Measurements from ENCODE around the gene AAMDC. TPM values are rescaled to one million over a fixed set of nuclear protein-coding genes. Genes with fewer than 3 reads are reported as not detected.
"Not testable (repeated sequence)": the region's sequence is repeated elsewhere in the genome, so short reads cannot be mapped to it uniquely, and the experiment has no call there.

The AAMDC gene
- total RNA-seq, 1 experiment from 2014 or later: 15.7 TPM

DNA sequence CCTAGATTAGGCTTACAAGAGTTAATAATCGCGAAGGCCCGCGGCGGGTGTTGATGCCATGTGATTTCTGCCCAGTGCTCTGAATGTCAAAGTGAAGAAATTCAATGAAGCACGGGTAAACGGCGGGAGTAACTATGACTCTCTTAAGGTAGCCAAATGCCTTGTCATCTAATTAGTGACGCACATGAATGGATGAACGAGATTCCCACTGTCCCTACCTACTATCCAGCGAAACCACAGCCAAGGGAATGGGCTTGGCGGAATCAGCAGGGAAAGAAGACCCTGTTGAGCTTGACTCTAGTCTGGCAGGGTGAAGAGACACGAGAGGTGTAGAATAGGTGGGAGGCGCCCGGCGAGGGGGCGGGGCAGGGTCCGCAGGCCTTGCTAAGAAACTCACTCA lies 65.5 kb downstream of the AAMDC start:
- CTCF ChIA-PET: no interaction called here
- TF ChIP-seq, protein P1, sequence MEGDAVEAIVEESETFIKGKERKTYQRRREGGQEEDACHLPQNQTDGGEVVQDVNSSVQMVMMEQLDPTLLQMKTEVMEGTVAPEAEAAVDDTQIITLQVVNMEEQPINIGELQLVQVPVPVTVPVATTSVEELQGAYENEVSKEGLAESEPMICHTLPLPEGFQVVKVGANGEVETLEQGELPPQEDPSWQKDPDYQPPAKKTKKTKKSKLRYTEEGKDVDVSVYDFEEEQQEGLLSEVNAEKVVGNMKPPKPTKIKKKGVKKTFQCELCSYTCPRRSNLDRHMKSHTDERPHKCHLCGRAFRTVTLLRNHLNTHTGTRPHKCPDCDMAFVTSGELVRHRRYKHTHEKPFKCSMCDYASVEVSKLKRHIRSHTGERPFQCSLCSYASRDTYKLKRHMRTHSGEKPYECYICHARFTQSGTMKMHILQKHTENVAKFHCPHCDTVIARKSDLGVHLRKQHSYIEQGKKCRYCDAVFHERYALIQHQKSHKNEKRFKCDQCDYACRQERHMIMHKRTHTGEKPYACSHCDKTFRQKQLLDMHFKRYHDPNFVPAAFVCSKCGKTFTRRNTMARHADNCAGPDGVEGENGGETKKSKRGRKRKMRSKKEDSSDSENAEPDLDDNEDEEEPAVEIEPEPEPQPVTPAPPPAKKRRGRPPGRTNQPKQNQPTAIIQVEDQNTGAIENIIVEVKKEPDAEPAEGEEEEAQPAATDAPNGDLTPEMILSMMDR (conservative IDR thresholded peaks at IDR 0.05; ENCODE audit: low read depth, low read length): no peak
- no peak for TF ChIP-seq EZH2 (IDR thresholded peaks at IDR 0.05; ENCODE audit: borderline replicate concordance, low read depth, low read length, poor library complexity, severe bottlenecking)
- Histone ChIP-seq H3K27ac (ENCODE audit: low read depth, low read length, poor library complexity, severe bottlenecking) (no peak overlapping the region), H3K9me3 (ENCODE audit: low read depth, low read length, poor library complexity, severe bottlenecking) (no peaks in the 10 kb centered on the region), H3K4me3 (ENCODE audit: low read depth, low read length, poor library complexity, severe bottlenecking) (no peak overlapping the region), H3K36me3 (ENCODE audit: insufficient read depth, low read length, poor library complexity, severe bottlenecking) (peaks cover 9% of the 10 kb centered on the region), H3K27me3 (replicated peaks; ENCODE audit: insufficient read depth, low read depth, low read length, poor library complexity) (no peaks in the 10 kb centered on the region), H3K4me1 (ENCODE audit: insufficient read depth, low read length, poor library complexity, severe bottlenecking) (no peaks in the 10 kb centered on the region)
- intact Hi-C loops (cut with micrococcal nuclease; ENCODE audit: unreplicated experiment): no loop called here
- DNase-seq (ENCODE audit: low spot score): no peak
- POLR2A ChIA-PET (ENCODE audit: low non-redundant PET): no interaction called here
- BruUV-seq (replicated peaks): no TSS peak

- H3K4me1 ChIP-seq (ENCODE audit: insufficient read depth, low read length, poor library complexity, severe bottlenecking); BruUV-seq (replicated peaks); H3K9me3 ChIP-seq (ENCODE audit: low read depth, low read length, poor library complexity, severe bottlenecking); H3K36me3 ChIP-seq (ENCODE audit: insufficient read depth, low read length, poor library complexity, severe bottlenecking); CTCF ChIA-PET; H3K4me3 ChIP-seq (ENCODE audit: low read depth, low read length, poor library complexity, severe bottlenecking); POLR2A ChIA-PET (ENCODE audit: low non-redundant PET); H3K27me3 ChIP-seq (replicated peaks; ENCODE audit: insufficient read depth, low read depth, low read length, poor library complexity); intact Hi-C loops (cut with micrococcal nuclease; ENCODE audit: unreplicated experiment); H3K27ac ChIP-seq (ENCODE audit: low read depth, low read length, poor library complexity, severe bottlenecking); DNase-seq (ENCODE audit: low spot score): not testable (repeated sequence)
Measured at GRCh38 chr11:77889045-77889444, 68.1 kb downstream of the AAMDC start.

DNA sequence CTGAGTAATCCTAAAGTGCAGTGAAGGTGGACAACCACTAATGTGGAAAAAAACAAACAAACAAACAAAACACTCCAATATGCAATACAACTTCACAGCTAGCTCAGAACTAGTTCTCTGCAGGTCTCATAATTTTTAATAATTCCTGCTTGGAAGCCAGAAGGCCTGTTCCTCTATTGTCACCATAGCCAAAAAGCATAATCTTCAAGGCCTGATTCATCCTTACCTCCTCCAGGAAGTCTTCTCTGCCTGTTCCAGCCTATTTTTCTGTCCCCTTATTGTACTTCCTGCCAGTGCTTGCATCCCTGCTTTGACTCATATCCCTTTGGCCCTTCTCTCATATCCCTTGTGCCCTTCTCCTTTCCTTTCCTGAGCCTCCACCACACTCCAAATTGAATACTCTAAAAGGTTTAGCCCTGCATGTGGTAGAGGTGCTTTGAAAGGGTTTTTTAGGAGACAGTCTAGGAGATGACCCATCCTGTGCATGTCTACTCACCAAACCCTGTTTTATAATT lies 69.2 kb downstream of the AAMDC start:
- H3K27me3 ChIP-seq (replicated peaks; ENCODE audit: insufficient read depth, low read depth, low read length, poor library complexity); DNase-seq (ENCODE audit: low spot score); intact Hi-C loops (cut with micrococcal nuclease; ENCODE audit: unreplicated experiment); H3K4me1 ChIP-seq (ENCODE audit: insufficient read depth, low read length, poor library complexity, severe bottlenecking); POLR2A ChIA-PET (ENCODE audit: low non-redundant PET); H3K27ac ChIP-seq (ENCODE audit: low read depth, low read length, poor library complexity, severe bottlenecking); CTCF ChIA-PET; BruUV-seq (replicated peaks); H3K4me3 ChIP-seq (ENCODE audit: low read depth, low read length, poor library complexity, severe bottlenecking); H3K36me3 ChIP-seq (ENCODE audit: insufficient read depth, low read length, poor library complexity, severe bottlenecking); H3K9me3 ChIP-seq (ENCODE audit: low read depth, low read length, poor library complexity, severe bottlenecking): not testable (repeated sequence)

GRCh38 chr11:77890619-77891056 lies 69.7 kb downstream of the AAMDC start:
- H3K27ac ChIP-seq (ENCODE audit: low read depth, low read length, poor library complexity, severe bottlenecking); BruUV-seq (replicated peaks): not testable (repeated sequence)

DNA sequence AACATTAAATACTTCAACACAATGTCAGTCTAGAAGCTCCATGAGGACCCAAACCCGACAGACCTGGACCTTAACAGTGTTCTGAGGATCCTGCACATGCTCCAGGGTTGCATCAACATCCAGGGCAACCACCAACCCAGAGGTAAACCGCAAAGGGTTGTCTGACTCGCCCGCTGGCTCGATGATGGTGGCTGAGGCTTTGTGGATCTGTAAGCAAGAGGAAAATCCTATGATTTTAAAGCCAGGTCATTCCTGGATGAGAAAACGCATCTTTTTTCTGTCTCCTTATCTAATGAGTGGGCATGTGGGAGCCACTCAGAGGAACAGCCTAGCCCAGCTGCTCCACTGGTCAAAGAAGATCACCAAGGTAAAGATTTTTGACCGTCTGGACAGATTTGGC lies 70.3 kb downstream of the AAMDC start:
- CTCF ChIA-PET; POLR2A ChIA-PET (ENCODE audit: low non-redundant PET); DNase-seq (ENCODE audit: low spot score); H3K4me3 ChIP-seq (ENCODE audit: low read depth, low read length, poor library complexity, severe bottlenecking); H3K4me1 ChIP-seq (ENCODE audit: insufficient read depth, low read length, poor library complexity, severe bottlenecking); BruUV-seq (replicated peaks); H3K9me3 ChIP-seq (ENCODE audit: low read depth, low read length, poor library complexity, severe bottlenecking); H3K27ac ChIP-seq (ENCODE audit: low read depth, low read length, poor library complexity, severe bottlenecking); H3K36me3 ChIP-seq (ENCODE audit: insufficient read depth, low read length, poor library complexity, severe bottlenecking); intact Hi-C loops (cut with micrococcal nuclease; ENCODE audit: unreplicated experiment); H3K27me3 ChIP-seq (replicated peaks; ENCODE audit: insufficient read depth, low read depth, low read length, poor library complexity): not testable (repeated sequence)

More at GRCh38 chr11:77890619-77891056, 69.7 kb downstream of the AAMDC start:
- H3K4me1 ChIP-seq (ENCODE audit: insufficient read depth, low read length, poor library complexity, severe bottlenecking); DNase-seq (ENCODE audit: low spot score); H3K9me3 ChIP-seq (ENCODE audit: low read depth, low read length, poor library complexity, severe bottlenecking); intact Hi-C loops (cut with micrococcal nuclease; ENCODE audit: unreplicated experiment); H3K4me3 ChIP-seq (ENCODE audit: low read depth, low read length, poor library complexity, severe bottlenecking); CTCF ChIA-PET; POLR2A ChIA-PET (ENCODE audit: low non-redundant PET); H3K36me3 ChIP-seq (ENCODE audit: insufficient read depth, low read length, poor library complexity, severe bottlenecking); H3K27me3 ChIP-seq (replicated peaks; ENCODE audit: insufficient read depth, low read depth, low read length, poor library complexity): not testable (repeated sequence)

DNA sequence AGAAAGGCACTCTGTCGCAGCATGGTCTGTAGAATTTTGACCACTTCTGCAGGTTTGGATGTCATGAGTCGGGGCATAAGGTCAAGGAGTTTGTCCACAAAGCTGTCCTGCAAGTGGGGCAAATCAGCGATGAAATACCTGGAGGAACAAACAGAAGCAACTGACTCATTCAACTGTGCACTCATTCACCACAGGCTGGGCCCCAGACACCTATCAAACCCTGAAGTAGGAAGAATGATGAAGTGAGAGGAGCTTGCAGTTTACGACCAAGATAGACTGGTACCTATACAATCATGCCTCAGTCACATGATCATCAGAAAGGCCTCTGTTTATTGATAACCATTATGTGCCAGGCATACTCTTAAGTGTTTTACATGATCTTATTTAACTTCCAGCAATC lies 70.8 kb downstream of the AAMDC start:
- H3K36me3 ChIP-seq (ENCODE audit: insufficient read depth, low read length, poor library complexity, severe bottlenecking); H3K27me3 ChIP-seq (replicated peaks; ENCODE audit: insufficient read depth, low read depth, low read length, poor library complexity); BruUV-seq (replicated peaks); H3K9me3 ChIP-seq (ENCODE audit: low read depth, low read length, poor library complexity, severe bottlenecking); H3K4me3 ChIP-seq (ENCODE audit: low read depth, low read length, poor library complexity, severe bottlenecking); intact Hi-C loops (cut with micrococcal nuclease; ENCODE audit: unreplicated experiment); DNase-seq (ENCODE audit: low spot score); CTCF ChIA-PET; H3K27ac ChIP-seq (ENCODE audit: low read depth, low read length, poor library complexity, severe bottlenecking); H3K4me1 ChIP-seq (ENCODE audit: insufficient read depth, low read length, poor library complexity, severe bottlenecking); POLR2A ChIA-PET (ENCODE audit: low non-redundant PET): not testable (repeated sequence)

- POLR2A ChIA-PET (ENCODE audit: low non-redundant PET); intact Hi-C loops (cut with micrococcal nuclease; ENCODE audit: unreplicated experiment); H3K27me3 ChIP-seq (replicated peaks; ENCODE audit: insufficient read depth, low read depth, low read length, poor library complexity); H3K4me3 ChIP-seq (ENCODE audit: low read depth, low read length, poor library complexity, severe bottlenecking); BruUV-seq (replicated peaks); DNase-seq (ENCODE audit: low spot score); H3K36me3 ChIP-seq (ENCODE audit: insufficient read depth, low read length, poor library complexity, severe bottlenecking); H3K27ac ChIP-seq (ENCODE audit: low read depth, low read length, poor library complexity, severe bottlenecking); H3K9me3 ChIP-seq (ENCODE audit: low read depth, low read length, poor library complexity, severe bottlenecking); CTCF ChIA-PET; H3K4me1 ChIP-seq (ENCODE audit: insufficient read depth, low read length, poor library complexity, severe bottlenecking): not testable (repeated sequence)
Measured at GRCh38 chr11:77894949-77895348, 74.0 kb downstream of the AAMDC start.
